ENCODE data around the gene LSAMP. TPM values are rescaled to one million over a fixed set of nuclear protein-coding genes. Genes with fewer than 3 reads are reported as not detected.

LSAMP gene
- total RNA-seq, 1 donor from 2014 or later = 16.4 TPM

GRCh38 chr3:115968871-115969270 is 476.4 kb downstream of the LSAMP start:
- H3K27me3 ChIP-seq (ENCODE audit: insufficient read depth, low read length) = no peaks in the 10 kb centered on the region
- no peaks in the 10 kb centered on the region for H3K36me3 ChIP-seq (ENCODE audit: insufficient read depth, low read length)
- Mint-ChIP-seq H3K36me3 (ENCODE audit: low read depth, unreplicated experiment) (no peaks in the 10 kb centered on the region), H3K4me3 (ENCODE audit: unreplicated experiment) (no peak overlapping the region), H3K27me3 (ENCODE audit: low read depth, unreplicated experiment) (no peaks in the 10 kb centered on the region), H3K27ac (ENCODE audit: unreplicated experiment) (no peak overlapping the region), H3K9me3 (ENCODE audit: unreplicated experiment) (no peaks in the 10 kb centered on the region), H3K4me1 (ENCODE audit: low read depth, unreplicated experiment) (peaks cover 11% of the 10 kb centered on the region)
- H3K4me2 ChIP-seq (ENCODE audit: low read length) = no peak overlapping the region
- H3K4me1 ChIP-seq (ENCODE audit: insufficient read depth, low read length) = no peaks in the 10 kb centered on the region
- no peak overlapping the region for H3K27ac ChIP-seq (ENCODE audit: low read depth, low read length)
- FAIRE-seq = no peak
- H4K20me1 ChIP-seq (ENCODE audit: insufficient read depth, low read length) = no peaks in the 10 kb centered on the region
- no peaks in the 10 kb centered on the region for H3K79me2 ChIP-seq (ENCODE audit: insufficient read depth, low read length)
- peaks cover 3% of the 10 kb centered on the region for H3K9me3 ChIP-seq (ENCODE audit: insufficient read depth, low read depth, low read length)
- no peak overlapping the region for H3K9ac ChIP-seq (ENCODE audit: low read length)
- DNase-seq (ENCODE audit: low read depth) = no peak
- no peak overlapping the region for H2AFZ ChIP-seq (ENCODE audit: low read depth, low read length)
- H3K4me3 ChIP-seq (ENCODE audit: insufficient read depth, low read depth, low read length) = no peak overlapping the region
- TF ChIP-seq CTCF (IDR thresholded peaks at IDR 0.05; ENCODE audit: insufficient read depth, low read depth, low read length) (no peak), EZH2 (IDR thresholded peaks at IDR 0.05; ENCODE audit: insufficient read depth, low read length) (no peak)

- H3K4me1 ChIP-seq (ENCODE audit: insufficient read depth, low read length) = no peaks in the 10 kb centered on the region
- no peaks in the 10 kb centered on the region for H3K36me3 ChIP-seq (ENCODE audit: insufficient read depth, low read length)
- H3K4me2 ChIP-seq (ENCODE audit: low read length) = no peak overlapping the region
- no peaks in the 10 kb centered on the region for H3K27me3 Mint-ChIP-seq (ENCODE audit: low read depth, unreplicated experiment)
- peaks cover 15% of the 10 kb centered on the region for H3K4me1 Mint-ChIP-seq (ENCODE audit: low read depth, unreplicated experiment)
- TF ChIP-seq EZH2 (IDR thresholded peaks at IDR 0.05; ENCODE audit: insufficient read depth, low read length) (no peak), CTCF (IDR thresholded peaks at IDR 0.05; ENCODE audit: insufficient read depth, low read depth, low read length) (no peak)
- no peaks in the 10 kb centered on the region for H3K9me3 Mint-ChIP-seq (ENCODE audit: unreplicated experiment)
- no peaks in the 10 kb centered on the region for H4K20me1 ChIP-seq (ENCODE audit: insufficient read depth, low read length)
- H3K27me3 ChIP-seq (ENCODE audit: insufficient read depth, low read length) = no peaks in the 10 kb centered on the region
- H3K4me3 Mint-ChIP-seq (ENCODE audit: unreplicated experiment) = no peak overlapping the region
- H3K9me3 ChIP-seq (ENCODE audit: insufficient read depth, low read depth, low read length) = no peaks in the 10 kb centered on the region
- H3K36me3 Mint-ChIP-seq (ENCODE audit: low read depth, unreplicated experiment) = no peaks in the 10 kb centered on the region
- H3K79me2 ChIP-seq (ENCODE audit: insufficient read depth, low read length) = no peaks in the 10 kb centered on the region
- FAIRE-seq (no peak), DNase-seq (ENCODE audit: low read depth) (no peak)
- H3K27ac ChIP-seq (ENCODE audit: low read depth, low read length) = no peak overlapping the region
- H3K9ac ChIP-seq (ENCODE audit: low read length) = no peak overlapping the region
- H2AFZ ChIP-seq (ENCODE audit: low read depth, low read length) = no peak overlapping the region
- no peak overlapping the region for H3K4me3 ChIP-seq (ENCODE audit: insufficient read depth, low read depth, low read length)
- no peak overlapping the region for H3K27ac Mint-ChIP-seq (ENCODE audit: unreplicated experiment)
These were observed 483.9 kb downstream of the LSAMP start for GRCh38 chr3:115961380-115961779.

- no peak for DNase-seq (ENCODE audit: low read depth)
- Histone ChIP-seq H3K27me3 (ENCODE audit: insufficient read depth, low read length) (no peaks in the 10 kb centered on the region), H3K9me3 (ENCODE audit: insufficient read depth, low read depth, low read length) (no peaks in the 10 kb centered on the region), H3K79me2 (ENCODE audit: insufficient read depth, low read length) (no peaks in the 10 kb centered on the region), H3K27ac (ENCODE audit: low read depth, low read length) (no peak overlapping the region), H3K4me1 (ENCODE audit: insufficient read depth, low read length) (no peaks in the 10 kb centered on the region), H2AFZ (ENCODE audit: low read depth, low read length) (no peak overlapping the region), H3K9ac (ENCODE audit: low read length) (no peak overlapping the region), H4K20me1 (ENCODE audit: insufficient read depth, low read length) (no peaks in the 10 kb centered on the region), H3K4me2 (ENCODE audit: low read length) (no peak overlapping the region), H3K4me3 (ENCODE audit: insufficient read depth, low read depth, low read length) (no peak overlapping the region), H3K36me3 (ENCODE audit: insufficient read depth, low read length) (no peaks in the 10 kb centered on the region)
- no peaks in the 10 kb centered on the region for H3K36me3 Mint-ChIP-seq (ENCODE audit: low read depth, unreplicated experiment)
- no peak for FAIRE-seq
- no peak overlapping the region for H3K4me3 Mint-ChIP-seq (ENCODE audit: unreplicated experiment)
- H3K9me3 Mint-ChIP-seq (ENCODE audit: unreplicated experiment) = no peaks in the 10 kb centered on the region
- peaks cover 15% of the 10 kb centered on the region for H3K4me1 Mint-ChIP-seq (ENCODE audit: low read depth, unreplicated experiment)
- H3K27ac Mint-ChIP-seq (ENCODE audit: unreplicated experiment) = no peak overlapping the region
- TF ChIP-seq EZH2 (IDR thresholded peaks at IDR 0.05; ENCODE audit: insufficient read depth, low read length) (no peak), CTCF (IDR thresholded peaks at IDR 0.05; ENCODE audit: insufficient read depth, low read depth, low read length) (no peak)
- H3K27me3 Mint-ChIP-seq (ENCODE audit: low read depth, unreplicated experiment) = no peaks in the 10 kb centered on the region
These were observed 484.5 kb downstream of the LSAMP start for GRCh38 chr3:115960799-115961198.

Data from astrocyte (in vitro differentiated cells and primary cell).